GM19372 (cell line): ENCODE results near the gene NMB.

ENCODE experiments used
- ATAC-seq: cut with Tn5 transposase; IDR thresholded peaks from one replicate; pipeline ENCODE4 v1.9.1; 2021; ENCODE audit warnings: mild to moderate bottlenecking, low read depth, moderate library complexity; ENCODE audit not compliant: unreplicated experiment

Gene NMB

GRCh38 chr15:84621358-84621979 is 36.5 kb downstream of the NMB start:
- ATAC-seq: no peak

- ATAC-seq: no peak
These were observed 37.4 kb downstream of the NMB start for GRCh38 chr15:84620626-84621025.

- no peak for ATAC-seq
These were observed 41.8 kb downstream of the NMB start for GRCh38 chr15:84616235-84616634.

GRCh38 chr15:84611631-84612030 is 46.4 kb downstream of the NMB start:
- no peak for ATAC-seq

GRCh38 chr15:84609818-84610525 is 48.0 kb downstream of the NMB start:
- no peak for ATAC-seq

GRCh38 chr15:84608707-84609284 is 49.2 kb downstream of the NMB start:
- ATAC-seq: no peak

GRCh38 chr15:84606653-84607120 is 51.3 kb downstream of the NMB start:
- ATAC-seq: no peak

- ATAC-seq: no peak
These were observed 52.5 kb downstream of the NMB start for GRCh38 chr15:84605554-84605882.
